Measurements from ENCODE around the gene TMEM176B. TPM values are rescaled to one million over a fixed set of nuclear protein-coding genes. Genes with fewer than 3 reads are reported as not detected.

TMEM176B gene
- total RNA-seq, 1 experiment from 2014 or later: not detected

Other genes with a start within 250 kb of the TMEM176B start
- not detected in 2 replicates for gene GIMAP4, start 233.0 kb downstream of the TMEM176B start, total RNA-seq (2014; rRNA removed; shearing (Covaris generic))
- not detected in 2 replicates for gene GIMAP6, start 168.0 kb downstream of the TMEM176B start, total RNA-seq (2014; rRNA removed; shearing (Covaris generic))
- gene GIMAP2, start 114.7 kb downstream of the TMEM176B start, total RNA-seq (2014; rRNA removed; shearing (Covaris generic)): not detected in 2 replicates
- gene GIMAP1, start 83.8 kb downstream of the TMEM176B start, total RNA-seq (2014; rRNA removed; shearing (Covaris generic)): not detected in 2 replicates
- gene GIMAP5, start 62.9 kb downstream of the TMEM176B start, total RNA-seq (2014; rRNA removed; shearing (Covaris generic)): not detected in 2 replicates
- gene TMEM176A, start 405 bp upstream of the TMEM176B start, total RNA-seq (2014; rRNA removed; shearing (Covaris generic)): not detected in 2 replicates
- not detected in 2 replicates for gene AOC1, start 52.2 kb upstream of the TMEM176B start, total RNA-seq (2014; rRNA removed; shearing (Covaris generic))
- gene KCNH2, start 178.0 kb upstream of the TMEM176B start, total RNA-seq (2014; rRNA removed; shearing (Covaris generic)): 15.9 and 19.3 TPM in 2 replicates
- 0.05 and 0.20 TPM in 2 replicates for gene NOS3, start 190.7 kb upstream of the TMEM176B start, total RNA-seq (2014; rRNA removed; shearing (Covaris generic))
- 0.08 TPM in 1 of 2 replicates, not detected in the other for gene ATG9B, start 224.1 kb upstream of the TMEM176B start, total RNA-seq (2014; rRNA removed; shearing (Covaris generic))
- gene ABCB8, start 228.1 kb upstream of the TMEM176B start, total RNA-seq (2014; rRNA removed; shearing (Covaris generic)): 20.8 and 22.3 TPM in 2 replicates
- 1.3 and 1.5 TPM in 2 replicates for gene ASIC3, start 248.2 kb upstream of the TMEM176B start, total RNA-seq (2014; rRNA removed; shearing (Covaris generic))